Measurements from ENCODE around the gene ATE1.

Gene ATE1

GRCh38 chr10:121751191-121751760 is 176.6 kb downstream of the ATE1 start:
- Histone ChIP-seq H3K36me3 (ENCODE audit: control insufficient read depth, low read depth, low read length) (no peaks in the 10 kb centered on the region), H3K4me1 (ENCODE audit: control insufficient read depth, low read depth, low read length) (peaks cover 4% of the 10 kb centered on the region), H3K9me3 (ENCODE audit: control insufficient read depth, low read depth, low read length) (no peaks in the 10 kb centered on the region), H3K27me3 (ENCODE audit: control insufficient read depth, insufficient read depth, low read length) (no peaks in the 10 kb centered on the region), H3K9ac (ENCODE audit: low read length) (no peak overlapping the region), H3K4me3 (ENCODE audit: low read length) (no peak overlapping the region), H3K27ac (ENCODE audit: low read length) (no peak overlapping the region)

- H3K4me3 ChIP-seq (ENCODE audit: low read length), result no peak overlapping the region
- H3K9ac ChIP-seq (ENCODE audit: low read length), result no peak overlapping the region
- H3K36me3 ChIP-seq (ENCODE audit: control insufficient read depth, low read depth, low read length), result peaks cover 2% of the 10 kb centered on the region
- no peaks in the 10 kb centered on the region for H3K27me3 ChIP-seq (ENCODE audit: control insufficient read depth, insufficient read depth, low read length)
- H3K4me1 ChIP-seq (ENCODE audit: control insufficient read depth, low read depth, low read length), result peaks cover 4% of the 10 kb centered on the region
- no peaks in the 10 kb centered on the region for H3K9me3 ChIP-seq (ENCODE audit: control insufficient read depth, low read depth, low read length)
- no peak overlapping the region for H3K27ac ChIP-seq (ENCODE audit: low read length)
Measured at GRCh38 chr10:121747163-121747775, 180.6 kb downstream of the ATE1 start.

- no peak overlapping the region for H3K27ac ChIP-seq (ENCODE audit: low read length)
Measured at GRCh38 chr10:121741248-121741792, 186.5 kb downstream of the ATE1 start.

GRCh38 chr10:121740069-121740468 is 187.8 kb downstream of the ATE1 start:
- Histone ChIP-seq H3K4me1 (ENCODE audit: control insufficient read depth, low read depth, low read length) (no peaks in the 10 kb centered on the region), H3K9ac (ENCODE audit: low read length) (no peak overlapping the region), H3K27ac (ENCODE audit: low read length) (no peak overlapping the region), H3K9me3 (ENCODE audit: control insufficient read depth, low read depth, low read length) (no peaks in the 10 kb centered on the region), H3K4me3 (ENCODE audit: low read length) (no peak overlapping the region), H3K27me3 (ENCODE audit: control insufficient read depth, insufficient read depth, low read length) (no peaks in the 10 kb centered on the region), H3K36me3 (ENCODE audit: control insufficient read depth, low read depth, low read length) (peaks cover 7% of the 10 kb centered on the region)

More at GRCh38 chr10:121741248-121741792, 186.5 kb downstream of the ATE1 start:
- no peaks in the 10 kb centered on the region for H3K27me3 ChIP-seq (ENCODE audit: control insufficient read depth, insufficient read depth, low read length)
- H3K4me1 ChIP-seq (ENCODE audit: control insufficient read depth, low read depth, low read length), result no peaks in the 10 kb centered on the region
- peaks cover 7% of the 10 kb centered on the region for H3K36me3 ChIP-seq (ENCODE audit: control insufficient read depth, low read depth, low read length)
- no peak overlapping the region for H3K9ac ChIP-seq (ENCODE audit: low read length)
- H3K4me3 ChIP-seq (ENCODE audit: low read length), result no peak overlapping the region
- H3K9me3 ChIP-seq (ENCODE audit: control insufficient read depth, low read depth, low read length), result no peaks in the 10 kb centered on the region

- Histone ChIP-seq H3K4me1 (ENCODE audit: control insufficient read depth, low read depth, low read length) (no peaks in the 10 kb centered on the region), H3K9me3 (ENCODE audit: control insufficient read depth, low read depth, low read length) (no peaks in the 10 kb centered on the region), H3K4me3 (ENCODE audit: low read length) (no peak overlapping the region), H3K27ac (ENCODE audit: low read length) (no peak overlapping the region), H3K9ac (ENCODE audit: low read length) (no peak overlapping the region), H3K27me3 (ENCODE audit: control insufficient read depth, insufficient read depth, low read length) (no peaks in the 10 kb centered on the region), H3K36me3 (ENCODE audit: control insufficient read depth, low read depth, low read length) (peaks cover 7% of the 10 kb centered on the region)
Measured at GRCh38 chr10:121739114-121739513, 188.7 kb downstream of the ATE1 start.

GRCh38 chr10:121736315-121737130 is 191.3 kb downstream of the ATE1 start:
- no peaks in the 10 kb centered on the region for H3K9me3 ChIP-seq (ENCODE audit: control insufficient read depth, low read depth, low read length)
- no peak overlapping the region for H3K9ac ChIP-seq (ENCODE audit: low read length)
- peaks cover 13% of the 10 kb centered on the region for H3K4me1 ChIP-seq (ENCODE audit: control insufficient read depth, low read depth, low read length)
- no peaks in the 10 kb centered on the region for H3K27me3 ChIP-seq (ENCODE audit: control insufficient read depth, insufficient read depth, low read length)
- no peak overlapping the region for H3K27ac ChIP-seq (ENCODE audit: low read length)
- peaks cover 5% of the 10 kb centered on the region for H3K36me3 ChIP-seq (ENCODE audit: control insufficient read depth, low read depth, low read length)
- no peak overlapping the region for H3K4me3 ChIP-seq (ENCODE audit: low read length)

- peaks cover 13% of the 10 kb centered on the region for H3K4me1 ChIP-seq (ENCODE audit: control insufficient read depth, low read depth, low read length)
- H3K9ac ChIP-seq (ENCODE audit: low read length), result no peak overlapping the region
- no peak overlapping the region for H3K4me3 ChIP-seq (ENCODE audit: low read length)
- no peak overlapping the region for H3K27ac ChIP-seq (ENCODE audit: low read length)
- H3K9me3 ChIP-seq (ENCODE audit: control insufficient read depth, low read depth, low read length), result no peaks in the 10 kb centered on the region
- no peaks in the 10 kb centered on the region for H3K36me3 ChIP-seq (ENCODE audit: control insufficient read depth, low read depth, low read length)
- H3K27me3 ChIP-seq (ENCODE audit: control insufficient read depth, insufficient read depth, low read length), result no peaks in the 10 kb centered on the region
Measured at GRCh38 chr10:121735263-121735662, 192.6 kb downstream of the ATE1 start.

- Histone ChIP-seq H3K27me3 (ENCODE audit: control insufficient read depth, insufficient read depth, low read length) (no peaks in the 10 kb centered on the region), H3K9ac (ENCODE audit: low read length) (no peak overlapping the region), H3K9me3 (ENCODE audit: control insufficient read depth, low read depth, low read length) (no peaks in the 10 kb centered on the region), H3K4me3 (ENCODE audit: low read length) (no peak overlapping the region), H3K4me1 (ENCODE audit: control insufficient read depth, low read depth, low read length) (peaks cover 13% of the 10 kb centered on the region), H3K36me3 (ENCODE audit: control insufficient read depth, low read depth, low read length) (no peaks in the 10 kb centered on the region), H3K27ac (ENCODE audit: low read length) (no peak overlapping the region)
Measured at GRCh38 chr10:121734589-121735045, 193.2 kb downstream of the ATE1 start.

- no peaks in the 10 kb centered on the region for H3K9me3 ChIP-seq (ENCODE audit: control insufficient read depth, low read depth, low read length)
- no peaks in the 10 kb centered on the region for H3K36me3 ChIP-seq (ENCODE audit: control insufficient read depth, low read depth, low read length)
- H3K9ac ChIP-seq (ENCODE audit: low read length), result no peak overlapping the region
- H3K4me1 ChIP-seq (ENCODE audit: control insufficient read depth, low read depth, low read length), result peaks cover 13% of the 10 kb centered on the region
- no peak overlapping the region for H3K4me3 ChIP-seq (ENCODE audit: low read length)
- no peak overlapping the region for H3K27ac ChIP-seq (ENCODE audit: low read length)
- no peaks in the 10 kb centered on the region for H3K27me3 ChIP-seq (ENCODE audit: control insufficient read depth, insufficient read depth, low read length)
Measured at GRCh38 chr10:121732656-121733445, 195.0 kb downstream of the ATE1 start.

- Histone ChIP-seq H3K36me3 (ENCODE audit: control insufficient read depth, low read depth, low read length) (no peaks in the 10 kb centered on the region), H3K4me3 (ENCODE audit: low read length) (no peak overlapping the region), H3K9me3 (ENCODE audit: control insufficient read depth, low read depth, low read length) (no peaks in the 10 kb centered on the region), H3K4me1 (ENCODE audit: control insufficient read depth, low read depth, low read length) (peaks cover 13% of the 10 kb centered on the region), H3K27me3 (ENCODE audit: control insufficient read depth, insufficient read depth, low read length) (no peaks in the 10 kb centered on the region), H3K27ac (ENCODE audit: low read length) (no peak overlapping the region), H3K9ac (ENCODE audit: low read length) (no peak overlapping the region)
Measured at GRCh38 chr10:121732172-121732571, 195.7 kb downstream of the ATE1 start.

- Histone ChIP-seq H3K27ac (ENCODE audit: low read length) (no peak overlapping the region), H3K36me3 (ENCODE audit: control insufficient read depth, low read depth, low read length) (no peaks in the 10 kb centered on the region), H3K9me3 (ENCODE audit: control insufficient read depth, low read depth, low read length) (peaks cover 2% of the 10 kb centered on the region), H3K4me3 (ENCODE audit: low read length) (no peak overlapping the region), H3K9ac (ENCODE audit: low read length) (no peak overlapping the region), H3K27me3 (ENCODE audit: control insufficient read depth, insufficient read depth, low read length) (no peaks in the 10 kb centered on the region), H3K4me1 (ENCODE audit: control insufficient read depth, low read depth, low read length) (peaks cover 5% of the 10 kb centered on the region)
Measured at GRCh38 chr10:121724282-121724681, 203.5 kb downstream of the ATE1 start.

All from iPS-18a (cell line).